Right lobe of liver (tissue), 6 donors: ENCODE measurements around the gene SPAG6. TPM values are rescaled to one million over a fixed set of nuclear protein-coding genes. Genes with fewer than 3 reads are reported as not detected.

Source experiments
- ATAC-seq, 4 donors: fragments of 200-7000 bp; cut with Tn5 transposase; one replicate each; pipeline ENCODE4 v1.9.1; 2020; ENCODE audit warnings: mild to moderate bottlenecking in 4 of 4, moderate library complexity in 4 of 4
- DNase-seq, 3 donors: peaks; one replicate each; pipeline ENCODE4 v3.0.0-alpha.2; 2020
- H3K27ac ChIP-seq, 3 donors: fragments of 200-600 bp; one replicate each; pipeline ENCODE4 v1.8.0; 2022
- H3K27me3 ChIP-seq, 2 donors: fragments of 200-600 bp; one replicate each; pipeline ENCODE4 v1.8.0; 2022
- H3K36me3 ChIP-seq, 4 donors: fragments of 200-600 bp; sonication (generic) in 1 of 4; one replicate each; pipeline versions ENCODE4 v1.5.1 to v1.8.0; 2017 to 2022; ENCODE audit warnings: control low read depth in 1 of 4
- H3K4me1 ChIP-seq, 4 donors: fragments of 200-600 bp; sonication (generic) in 1 of 4; one replicate each; pipeline versions ENCODE4 v1.5.1 to v1.8.0; 2017 to 2022; ENCODE audit warnings: control low read depth in 1 of 4
- H3K4me3 ChIP-seq, 3 donors: fragments of 200-600 bp; one replicate each; pipeline ENCODE4 v1.8.0; 2022
- H3K9me3 ChIP-seq, 4 donors: fragments of 200-600 bp; sonication (generic) in 1 of 4; one replicate each; pipeline versions ENCODE4 v1.5.1 to v1.8.0; 2017 to 2022; ENCODE audit warnings: control low read depth in 1 of 4
- POLR2A ChIP-seq: fragments of 450-650 bp; IDR thresholded peaks from one replicate; pipeline ENCODE4 v1.6.1; 2017; ENCODE audit warnings: antibody characterized with exemption, mild to moderate bottlenecking
- WGBS: methylation state at CpG from one replicate; pipeline ENCODE4 v1.1.6; 2018; ENCODE audit warnings: low coverage, low lambda C conversion rate; ENCODE audit not compliant: insufficient coverage; ENCODE audit errors: missing lambda C conversion rate; 5-methylcytosine and 5-hydroxymethylcytosine counted together
- intact Hi-C, 2 donors: fragments of 100-400 bp; cut with DNase I; formaldehyde crosslinking; loops; one replicate each; pipeline versions ENCODE4 v1.11.2 to v1.14.1; 2022
- total RNA-seq, 6 experiments: library from RNA; depleted of rRNA in 2 of 6; stranded (reverse); fragments of >200 nt in 2 of 6; fragmentation: NEBNext Ultra II Directional in 3 of 6; extraction: Animal tissue kit (Norgen Biotek cat#: 25700) in 3 of 6; gene quantifications; one replicate each; pipeline versions ENCODE4 v1.1.0 to v1.2.4, GENCODE V29; 2016 to 2023
- TF ChIP-seq, protein P1 (sequence below), 4 donors: fragments of 200-600 bp in 3 of 4; fragments of 450-650 bp in 1 of 4; IDR thresholded peaks; one replicate each; pipeline versions ENCODE4 v1.5.1 to v1.8.0; 2016 to 2022; ENCODE audit warnings: antibody characterized with exemption in 4 of 4, mild to moderate bottlenecking in 2 of 4
- donor health status: DM: no; HTN: yes; CAD: no.
- donor health status: DM: no; HTN: no; CAD: no.
- donor health status: DM: no; HTN: no; CAD: no.
- donor health status: DM: no; HTN: yes; CAD: no.
- donor health status: DM: no; HTN: yes; CAD: no.

Gene SPAG6
- total RNA-seq, 6 experiments from 2014 or later, result not detected

DNA sequence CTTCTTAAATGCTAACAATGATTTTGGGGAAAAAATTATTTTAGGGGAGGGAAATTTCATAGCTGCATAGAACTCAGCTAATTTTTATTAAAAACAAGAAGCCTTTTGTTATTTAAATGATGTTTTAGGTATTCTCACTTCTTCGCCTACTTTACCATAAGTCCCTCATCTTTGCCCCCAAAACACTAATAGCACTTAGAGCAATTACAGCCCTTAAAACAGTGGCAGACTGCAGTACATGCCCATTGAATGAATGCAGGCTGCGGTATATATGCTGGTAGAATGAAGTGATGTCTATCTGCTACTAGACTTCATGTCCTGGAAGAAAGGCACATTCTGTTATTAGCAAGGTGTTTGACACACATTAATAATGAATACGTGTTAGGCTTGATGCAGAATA, 2.9 kb upstream of the SPAG6 start:
- H3K9me3 ChIP-seq, result no peaks in the 10 kb centered on the region
- DNase-seq (no peak), ATAC-seq (no peak)
- 37% methylated on average over 3 of the region's 3 CpGs for WGBS
- H3K27me3 ChIP-seq, result peaks cover 22 to 56% of the 10 kb centered on the region in 2 donors
- intact Hi-C loops, result no loop called here
- no peak overlapping the region for H3K27ac ChIP-seq
- TF ChIP-seq, protein P1, sequence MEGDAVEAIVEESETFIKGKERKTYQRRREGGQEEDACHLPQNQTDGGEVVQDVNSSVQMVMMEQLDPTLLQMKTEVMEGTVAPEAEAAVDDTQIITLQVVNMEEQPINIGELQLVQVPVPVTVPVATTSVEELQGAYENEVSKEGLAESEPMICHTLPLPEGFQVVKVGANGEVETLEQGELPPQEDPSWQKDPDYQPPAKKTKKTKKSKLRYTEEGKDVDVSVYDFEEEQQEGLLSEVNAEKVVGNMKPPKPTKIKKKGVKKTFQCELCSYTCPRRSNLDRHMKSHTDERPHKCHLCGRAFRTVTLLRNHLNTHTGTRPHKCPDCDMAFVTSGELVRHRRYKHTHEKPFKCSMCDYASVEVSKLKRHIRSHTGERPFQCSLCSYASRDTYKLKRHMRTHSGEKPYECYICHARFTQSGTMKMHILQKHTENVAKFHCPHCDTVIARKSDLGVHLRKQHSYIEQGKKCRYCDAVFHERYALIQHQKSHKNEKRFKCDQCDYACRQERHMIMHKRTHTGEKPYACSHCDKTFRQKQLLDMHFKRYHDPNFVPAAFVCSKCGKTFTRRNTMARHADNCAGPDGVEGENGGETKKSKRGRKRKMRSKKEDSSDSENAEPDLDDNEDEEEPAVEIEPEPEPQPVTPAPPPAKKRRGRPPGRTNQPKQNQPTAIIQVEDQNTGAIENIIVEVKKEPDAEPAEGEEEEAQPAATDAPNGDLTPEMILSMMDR (IDR thresholded peaks at IDR 0.05), result no peak
- TF ChIP-seq POLR2A, result no peak
- no peaks in the 10 kb centered on the region for H3K36me3 ChIP-seq
- no peak overlapping the region for H3K4me3 ChIP-seq
- peaks cover 0 to 5% (median 1%) of the 10 kb centered on the region in 4 donors for H3K4me1 ChIP-seq

DNA sequence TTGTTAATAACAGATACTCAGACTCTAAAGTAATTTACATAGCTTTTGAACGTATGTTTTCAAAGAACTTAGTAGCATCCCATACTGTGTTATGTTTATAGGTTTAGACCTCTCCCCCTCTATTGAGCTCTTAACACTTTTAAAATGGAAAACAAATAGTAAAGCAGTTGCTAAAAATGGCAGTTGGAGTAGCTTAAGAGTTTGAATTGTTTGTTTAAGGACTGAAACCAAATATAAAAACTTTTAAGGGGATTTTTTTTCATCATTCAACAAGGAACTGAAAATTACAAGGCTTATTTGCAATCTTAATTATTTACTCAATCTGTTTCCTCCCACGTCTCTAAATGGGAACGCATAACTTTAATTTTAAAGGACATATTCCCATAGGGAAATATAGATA, 1.6 kb upstream of the SPAG6 start:
- 17% methylated on average over 3 of the region's 3 CpGs for WGBS

DNA sequence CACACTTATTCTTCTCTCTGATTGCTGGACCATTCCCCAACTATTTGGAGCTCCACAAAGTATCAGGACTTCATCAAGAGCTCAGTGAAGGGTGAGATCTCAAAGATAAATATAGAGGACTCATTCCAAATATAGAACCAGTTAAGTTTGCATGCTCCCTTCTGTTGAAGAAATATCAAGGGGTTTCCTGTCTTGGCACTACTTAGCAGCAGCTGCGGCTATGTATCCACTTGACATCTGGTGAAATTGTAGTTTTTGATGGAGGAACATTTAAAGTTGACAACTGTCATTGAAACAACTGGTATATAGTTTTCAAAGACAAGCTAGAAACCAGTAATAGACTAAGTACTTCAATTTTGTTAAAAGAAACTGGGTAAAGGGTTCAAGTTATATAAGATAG, 1.0 kb upstream of the SPAG6 start:
- peaks cover 0 to 5% (median 1%) of the 10 kb centered on the region in 4 donors for H3K4me1 ChIP-seq
- intact Hi-C loops, result no loop called here
- DNase-seq, result no peak
- TF ChIP-seq, protein P1 (IDR thresholded peaks at IDR 0.05), result no peak
- TF ChIP-seq POLR2A, result no peak
- peaks cover 22 to 43% of the 10 kb centered on the region in 2 donors for H3K27me3 ChIP-seq
- WGBS, result 21% methylated on average over 1 of the region's 1 CpG
- H3K36me3 ChIP-seq, result no peaks in the 10 kb centered on the region
- no peak overlapping the region for H3K27ac ChIP-seq
- no peak overlapping the region for H3K4me3 ChIP-seq
- H3K9me3 ChIP-seq, result no peaks in the 10 kb centered on the region
- ATAC-seq, result no peak

More for the DNA sequence above, 1.6 kb upstream of the SPAG6 start:
- H3K27ac ChIP-seq, result no peak overlapping the region
- TF ChIP-seq POLR2A, result no peak
- TF ChIP-seq, protein P1 (IDR thresholded peaks at IDR 0.05), result no peak
- no peak overlapping the region for H3K4me3 ChIP-seq
- intact Hi-C loops, result no loop called here
- H3K9me3 ChIP-seq, result no peaks in the 10 kb centered on the region
- peaks cover 22 to 48% of the 10 kb centered on the region in 2 donors for H3K27me3 ChIP-seq
- no peaks in the 10 kb centered on the region for H3K36me3 ChIP-seq
- peaks cover 0 to 5% (median 1%) of the 10 kb centered on the region in 4 donors for H3K4me1 ChIP-seq
- no peak for ATAC-seq
- DNase-seq, result no peak

DNA sequence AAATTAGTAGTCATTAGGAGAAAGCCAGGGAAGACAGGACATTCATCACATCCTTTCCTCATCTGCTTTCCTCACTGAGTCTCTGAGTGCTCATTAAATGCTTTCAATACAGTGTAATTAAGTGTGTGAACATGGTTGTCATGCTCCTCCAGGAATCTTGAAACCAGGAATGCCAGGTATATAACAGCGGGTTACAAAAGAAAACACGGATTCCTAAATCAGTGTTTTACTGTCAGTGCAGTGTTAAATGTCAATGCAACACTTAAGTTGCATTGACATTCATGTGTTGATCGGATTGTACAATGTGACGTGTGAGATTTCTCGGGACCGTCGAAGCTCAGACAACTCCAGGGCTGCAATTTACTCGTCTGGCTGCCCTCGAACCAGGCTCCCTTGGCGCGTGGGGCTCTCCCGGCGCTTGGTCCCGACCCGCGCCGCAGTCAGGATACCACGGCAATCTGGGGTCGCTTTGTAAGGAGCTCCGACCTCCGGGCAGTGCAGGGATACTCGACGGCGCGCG, 455 bp upstream of the SPAG6 start:
- H3K36me3 ChIP-seq, result no peaks in the 10 kb centered on the region
- ATAC-seq (no peak), DNase-seq (no peak)
- no peaks in the 10 kb centered on the region for H3K9me3 ChIP-seq
- H3K27me3 ChIP-seq, result peaks cover 24 to 39% of the 10 kb centered on the region in 2 donors
- H3K4me1 ChIP-seq, result peaks cover 0 to 3% (median 1%) of the 10 kb centered on the region in 4 donors
- 14% methylated on average over 5 of the region's 26 CpGs for WGBS
- intact Hi-C loops, result no loop called here
- no peak for TF ChIP-seq POLR2A
- TF ChIP-seq, protein P1 (IDR thresholded peaks at IDR 0.05), result no peak
- no peak overlapping the region for H3K4me3 ChIP-seq
- no peak overlapping the region for H3K27ac ChIP-seq
